Measurements from ENCODE around the gene RAPGEF4. TPM values are rescaled to one million over a fixed set of nuclear protein-coding genes. Genes with fewer than 3 reads are reported as not detected.

Gene RAPGEF4
- total and polyA plus RNA-seq, 7 donors = 0.23 to 7.6 (median 4.2) TPM

DNA sequence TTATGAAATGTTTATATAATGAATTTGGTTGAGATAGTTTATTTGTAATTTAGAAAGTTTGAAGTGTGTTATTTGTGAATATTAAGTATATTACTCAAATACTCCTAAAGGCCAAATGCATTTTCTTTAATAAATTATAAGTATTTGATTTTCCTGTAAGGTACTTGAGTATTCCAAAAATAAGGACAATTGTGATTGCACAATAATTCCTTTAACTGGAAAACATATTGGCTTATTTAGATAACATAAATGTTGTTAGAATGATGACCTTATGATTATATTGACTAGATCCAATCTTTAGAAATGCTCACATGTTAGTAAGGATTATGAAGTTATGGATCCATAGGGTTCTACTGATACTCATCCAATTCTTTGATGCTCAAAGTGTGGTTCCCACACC is 214.9 kb downstream of the RAPGEF4 start:
- Histone ChIP-seq H3K4me3 (no peak overlapping the region), H3K36me3 (no peaks in the 10 kb centered on the region), H3K27ac (no peak overlapping the region), H3K27me3 (no peaks in the 10 kb centered on the region), H3K9me3 (no peaks in the 10 kb centered on the region), H3K4me1 (no peaks in the 10 kb centered on the region)
- intact Hi-C loops (cut with DNase I) = no loop called here
- no peak for TF ChIP-seq POLR2AphosphoS5 (IDR thresholded peaks at IDR 0.05)
- no peak for TF ChIP-seq POLR2A (IDR thresholded peaks at IDR 0.05)
- no peak for TF ChIP-seq CTCF (IDR thresholded peaks at IDR 0.05)
- TF ChIP-seq EP300 (IDR thresholded peaks at IDR 0.05) = no peak
- no peak for DNase-seq

- Histone ChIP-seq H3K36me3 (no peaks in the 10 kb centered on the region), H3K27ac (no peak overlapping the region), H3K4me1 (no peaks in the 10 kb centered on the region), H3K9me3 (no peaks in the 10 kb centered on the region), H3K4me3 (no peak overlapping the region), H3K27me3 (no peaks in the 10 kb centered on the region)
- no peak for DNase-seq
- intact Hi-C loops (cut with DNase I) = no loop called here
- TF ChIP-seq EP300 (IDR thresholded peaks at IDR 0.05) (no peak), POLR2A (IDR thresholded peaks at IDR 0.05) (no peak), POLR2AphosphoS5 (IDR thresholded peaks at IDR 0.05) (no peak), CTCF (IDR thresholded peaks at IDR 0.05) (no peak)
- 74 to 91% methylated on average over 2 of the region's 2 CpGs for WGBS, 2 donors
Observed at GRCh38 chr2:172951554-172951953, 215.9 kb downstream of the RAPGEF4 start.

DNA sequence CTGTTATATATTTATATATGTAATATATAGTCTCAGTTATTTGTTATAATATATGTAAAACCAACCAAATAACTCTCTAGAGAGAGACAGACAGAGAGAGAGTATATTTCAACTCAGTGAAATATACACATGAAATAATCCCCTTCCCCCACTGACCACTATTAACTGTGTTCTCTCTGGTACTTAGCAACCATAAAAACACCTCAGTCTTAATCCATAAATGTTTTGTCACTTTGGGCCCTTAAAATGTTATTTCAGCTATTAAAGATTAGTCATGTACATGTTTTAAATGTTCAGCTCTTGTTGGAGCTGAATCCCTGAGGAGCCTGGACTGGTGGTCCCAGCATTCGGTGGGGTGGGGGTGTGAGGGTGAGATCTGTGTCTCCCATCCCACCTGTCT is 217.8 kb downstream of the RAPGEF4 start:
- Histone ChIP-seq H3K27ac (no peak overlapping the region), H3K4me1 (no peaks in the 10 kb centered on the region), H3K36me3 (no peaks in the 10 kb centered on the region), H3K27me3 (no peaks in the 10 kb centered on the region), H3K9me3 (no peaks in the 10 kb centered on the region), H3K4me3 (no peak overlapping the region)
- intact Hi-C loops (cut with DNase I) = no loop called here
- TF ChIP-seq CTCF (IDR thresholded peaks at IDR 0.05) = no peak
- TF ChIP-seq POLR2A (IDR thresholded peaks at IDR 0.05) = no peak
- no peak for TF ChIP-seq POLR2AphosphoS5 (IDR thresholded peaks at IDR 0.05)
- no peak for TF ChIP-seq EP300 (IDR thresholded peaks at IDR 0.05)
- 78 to 91% methylated on average over 1 of the region's 1 CpG for WGBS, 2 donors
- no peak for DNase-seq

DNA sequence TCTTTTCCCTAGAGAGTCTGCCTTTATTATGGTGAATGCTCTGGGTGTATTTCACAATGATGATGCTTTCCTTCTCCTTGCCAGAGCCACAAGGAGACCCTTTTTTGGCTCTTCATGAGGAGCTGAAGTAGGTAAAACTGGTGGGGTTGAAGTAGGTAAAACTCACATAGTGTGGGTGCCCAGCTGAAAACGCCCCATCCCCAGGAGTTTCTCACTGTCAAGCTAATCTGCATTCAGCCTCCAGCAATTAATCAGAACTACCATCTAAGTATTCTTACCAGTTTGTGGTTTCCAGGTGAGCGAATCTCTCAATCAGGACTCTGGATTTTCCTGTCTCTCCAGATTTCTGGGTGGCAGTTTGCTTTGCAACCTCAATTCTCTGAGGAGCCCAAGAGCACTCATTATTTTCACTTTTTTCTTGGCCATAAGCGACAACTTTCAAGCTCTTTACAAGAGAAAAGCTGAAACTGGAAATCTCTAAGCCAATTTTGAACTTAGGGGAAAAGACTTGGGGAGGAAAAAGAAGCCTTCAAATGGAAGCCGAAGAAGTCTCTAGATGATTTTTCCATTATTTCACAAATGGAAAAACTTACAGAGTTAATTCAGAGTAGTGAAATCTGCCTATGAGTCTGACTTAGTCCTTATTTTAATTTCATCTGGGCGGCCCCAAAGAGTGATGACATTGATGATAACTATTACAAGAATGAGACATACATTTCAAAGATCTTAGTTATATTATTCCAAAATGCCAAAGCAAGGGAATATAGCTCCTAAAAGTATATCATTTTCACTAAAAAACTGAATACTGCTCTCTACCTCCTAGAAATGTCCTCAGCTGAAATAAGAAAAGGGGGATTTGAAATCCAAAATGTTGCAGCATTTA is 218.6 kb downstream of the RAPGEF4 start:
- Histone ChIP-seq H3K27ac (no peak overlapping the region), H3K36me3 (no peaks in the 10 kb centered on the region), H3K4me1 (no peaks in the 10 kb centered on the region), H3K4me3 (no peak overlapping the region), H3K27me3 (no peaks in the 10 kb centered on the region), H3K9me3 (no peaks in the 10 kb centered on the region)
- intact Hi-C loops (cut with DNase I) = no loop called here
- no peak for DNase-seq
- TF ChIP-seq POLR2A (IDR thresholded peaks at IDR 0.05) (no peak), POLR2AphosphoS5 (IDR thresholded peaks at IDR 0.05) (no peak)
- 91 to 94% methylated on average over 5 of the region's 5 CpGs for WGBS, 2 donors

- no peaks in the 10 kb centered on the region for H3K36me3 ChIP-seq
- intact Hi-C loops (cut with DNase I) = no loop called here
- no peaks in the 10 kb centered on the region for H3K9me3 ChIP-seq
- H3K27me3 ChIP-seq = no peaks in the 10 kb centered on the region
- 85 to 86% methylated on average over 11 of the region's 11 CpGs for WGBS, 2 donors
- no peak for DNase-seq
- no peaks in the 10 kb centered on the region for H3K4me1 ChIP-seq
- TF ChIP-seq POLR2AphosphoS5 (IDR thresholded peaks at IDR 0.05) (no peak), EP300 (IDR thresholded peaks at IDR 0.05) (no peak), POLR2A (IDR thresholded peaks at IDR 0.05) (no peak), CTCF (IDR thresholded peaks at IDR 0.05) (no peak)
- no peak overlapping the region for H3K27ac ChIP-seq
- no peak overlapping the region for H3K4me3 ChIP-seq
Observed at GRCh38 chr2:172955587-172955986, 219.9 kb downstream of the RAPGEF4 start.

Data from sigmoid colon (tissue), 7 donors.